Ishikawa (cell line): ENCODE measurements around the gene FBP1.

ENCODE experiments used
- CEBPB ChIP-seq: IDR thresholded peaks from 2 replicates; pipeline ENCODE4 v1.6.1; 2012
- RAD21 ChIP-seq: IDR thresholded peaks from 2 replicates; pipeline ENCODE4 v1.6.1; 2012; ENCODE audit warnings: low read depth
- TAF1 ChIP-seq: IDR thresholded peaks from 2 replicates; pipeline ENCODE4 v1.6.1; 2012; ENCODE audit warnings: low read depth, mild to moderate bottlenecking
- YY1 ChIP-seq: IDR thresholded peaks from 2 replicates; pipeline ENCODE4 v1.6.1; 2012; ENCODE audit warnings: low read depth
- ZBTB7A ChIP-seq: IDR thresholded peaks from 2 replicates; pipeline ENCODE4 v1.6.1; 2012; ENCODE audit warnings: low read depth
- TF ChIP-seq, protein P1 (sequence below): IDR thresholded peaks from 2 replicates; pipeline ENCODE4 v1.6.1; 2012
- TF ChIP-seq, protein P2 (sequence below): IDR thresholded peaks from 2 replicates; pipeline ENCODE4 v1.6.1; 2012; ENCODE audit warnings: low read depth, mild to moderate bottlenecking

DNA sequence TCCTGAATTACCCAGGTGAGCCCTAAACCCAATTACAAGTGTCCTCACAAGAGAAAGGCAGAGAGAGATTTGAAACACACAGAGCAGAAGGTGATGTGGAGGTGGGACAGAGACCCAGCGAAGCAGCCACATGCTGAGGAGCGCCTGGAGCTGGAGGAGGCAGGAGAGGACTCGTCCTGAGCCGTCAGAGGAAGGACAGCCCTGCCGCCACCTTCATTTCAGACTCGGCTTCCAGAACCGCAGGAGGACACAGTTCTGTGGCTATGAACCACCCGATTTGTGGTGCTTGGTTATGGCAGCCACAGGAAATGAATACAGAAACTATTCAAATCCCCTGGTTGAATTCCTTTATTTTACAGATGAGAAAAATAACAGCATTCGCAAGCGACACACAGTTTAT, 16.4 kb upstream of the FBP1 start:
- TF ChIP-seq, protein P1, sequence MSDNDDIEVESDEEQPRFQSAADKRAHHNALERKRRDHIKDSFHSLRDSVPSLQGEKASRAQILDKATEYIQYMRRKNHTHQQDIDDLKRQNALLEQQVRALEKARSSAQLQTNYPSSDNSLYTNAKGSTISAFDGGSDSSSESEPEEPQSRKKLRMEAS, result no peak
- no peak for TF ChIP-seq YY1
- TF ChIP-seq TAF1, result no peak
- TF ChIP-seq CEBPB, result no peak
- no peak for TF ChIP-seq RAD21
- TF ChIP-seq, protein P2, sequence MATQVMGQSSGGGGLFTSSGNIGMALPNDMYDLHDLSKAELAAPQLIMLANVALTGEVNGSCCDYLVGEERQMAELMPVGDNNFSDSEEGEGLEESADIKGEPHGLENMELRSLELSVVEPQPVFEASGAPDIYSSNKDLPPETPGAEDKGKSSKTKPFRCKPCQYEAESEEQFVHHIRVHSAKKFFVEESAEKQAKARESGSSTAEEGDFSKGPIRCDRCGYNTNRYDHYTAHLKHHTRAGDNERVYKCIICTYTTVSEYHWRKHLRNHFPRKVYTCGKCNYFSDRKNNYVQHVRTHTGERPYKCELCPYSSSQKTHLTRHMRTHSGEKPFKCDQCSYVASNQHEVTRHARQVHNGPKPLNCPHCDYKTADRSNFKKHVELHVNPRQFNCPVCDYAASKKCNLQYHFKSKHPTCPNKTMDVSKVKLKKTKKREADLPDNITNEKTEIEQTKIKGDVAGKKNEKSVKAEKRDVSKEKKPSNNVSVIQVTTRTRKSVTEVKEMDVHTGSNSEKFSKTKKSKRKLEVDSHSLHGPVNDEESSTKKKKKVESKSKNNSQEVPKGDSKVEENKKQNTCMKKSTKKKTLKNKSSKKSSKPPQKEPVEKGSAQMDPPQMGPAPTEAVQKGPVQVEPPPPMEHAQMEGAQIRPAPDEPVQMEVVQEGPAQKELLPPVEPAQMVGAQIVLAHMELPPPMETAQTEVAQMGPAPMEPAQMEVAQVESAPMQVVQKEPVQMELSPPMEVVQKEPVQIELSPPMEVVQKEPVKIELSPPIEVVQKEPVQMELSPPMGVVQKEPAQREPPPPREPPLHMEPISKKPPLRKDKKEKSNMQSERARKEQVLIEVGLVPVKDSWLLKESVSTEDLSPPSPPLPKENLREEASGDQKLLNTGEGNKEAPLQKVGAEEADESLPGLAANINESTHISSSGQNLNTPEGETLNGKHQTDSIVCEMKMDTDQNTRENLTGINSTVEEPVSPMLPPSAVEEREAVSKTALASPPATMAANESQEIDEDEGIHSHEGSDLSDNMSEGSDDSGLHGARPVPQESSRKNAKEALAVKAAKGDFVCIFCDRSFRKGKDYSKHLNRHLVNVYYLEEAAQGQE, result no peak
- TF ChIP-seq ZBTB7A, result no peak
